Mesodermal cell (in vitro differentiated cells): ENCODE data around the gene TIMM22.

ENCODE experiments used
- H3K27ac ChIP-seq: 2 replicates; pipeline ENCODE4 v1.7.0; 2013; ENCODE audit warnings: mild to moderate bottlenecking, low read depth, low read length, moderate library complexity; ENCODE audit not compliant: severe bottlenecking
- H3K36me3 ChIP-seq: 2 replicates; pipeline ENCODE4 v1.7.1; 2013; ENCODE audit warnings: mild to moderate bottlenecking, low read length, moderate library complexity; ENCODE audit not compliant: control insufficient read depth, insufficient read depth
- H3K4me1 ChIP-seq: one replicate; pipeline ENCODE4 v1.7.1; 2013; ENCODE audit warnings: mild to moderate bottlenecking, low read length; ENCODE audit not compliant: insufficient read depth, control insufficient read depth, poor library complexity, severe bottlenecking
- H3K4me3 ChIP-seq: 2 replicates; pipeline ENCODE4 v1.7.0; 2013; ENCODE audit warnings: low read length, control low read depth, mild to moderate bottlenecking; ENCODE audit not compliant: insufficient read depth, poor library complexity, severe bottlenecking; ENCODE audit errors: extremely low read depth
- H3K9me3 ChIP-seq: 2 replicates; pipeline ENCODE4 v1.7.1; 2013; ENCODE audit warnings: mild to moderate bottlenecking, low read length, moderate library complexity; ENCODE audit not compliant: control insufficient read depth
- WGBS, 2 experiments: methylation state at CpG; one replicate each; pipeline ENCODE4 v1.1.5; 2013; ENCODE audit warnings: missing lambda C conversion rate in 2 of 2; ENCODE audit not compliant: insufficient coverage in 2 of 2; 5-methylcytosine and 5-hydroxymethylcytosine counted together

The TIMM22 gene

GRCh38 chr17:1050996-1051925, 54.3 kb downstream of the TIMM22 start:
- WGBS, 2 experiments: 90 to 96% methylated on average over 30 of the region's 33 CpGs
- Histone ChIP-seq H3K4me1 (no peaks in the 10 kb centered on the region), H3K27ac (no peak overlapping the region), H3K36me3 (peaks cover 21% of the 10 kb centered on the region), H3K9me3 (no peaks in the 10 kb centered on the region), H3K4me3 (no peak overlapping the region)
